Astrocyte of the cerebellum (primary cell): ENCODE measurements around the gene MYO7B.

ENCODE experiments used
- DNase-seq: peaks from one replicate; pipeline ENCODE4 v3.0.0-alpha.2; 2011; ENCODE audit warnings: low read depth
- H3K4me3 ChIP-seq: 2 replicates; pipeline ENCODE4 v1.5.1; 2011; ENCODE audit warnings: mild to moderate bottlenecking, low read depth, low read length, moderate library complexity
- CTCF ChIP-seq: IDR thresholded peaks from 2 replicates; pipeline ENCODE4 v1.5.1; 2012; ENCODE audit warnings: low read length, low read depth, moderate library complexity, mild to moderate bottlenecking; ENCODE audit errors: missing control alignments
- in situ Hi-C: cut with HindIII; loops from 2 replicates; pipeline ENCODE4 v1.10.0; 2017; ENCODE audit warnings: low sequenced_read_pairs

The MYO7B gene

GRCh38 chr2:127659408-127660290 is 124.2 kb downstream of the MYO7B start:
- DNase-seq = no peak
- in situ Hi-C loops = no loop called here
- no peak for TF ChIP-seq CTCF
- H3K4me3 ChIP-seq = no peak overlapping the region

DNA sequence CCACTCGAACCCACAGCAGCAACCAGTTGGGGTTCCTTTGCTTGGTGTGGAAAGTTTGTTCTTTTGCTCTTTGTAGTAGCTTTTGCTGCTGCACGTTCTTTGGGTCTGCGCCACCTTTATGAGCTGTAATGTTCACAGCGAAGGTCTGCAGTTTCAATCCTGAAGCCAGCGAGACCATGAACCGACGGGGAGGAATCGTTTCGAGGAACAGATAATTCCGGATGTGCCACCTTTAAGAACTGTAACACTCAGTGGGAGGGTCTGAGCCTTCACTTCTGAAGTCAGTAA is 124.8 kb downstream of the MYO7B start:
- DNase-seq = no peak
- no peak for TF ChIP-seq CTCF
- in situ Hi-C loops = no loop called here
- H3K4me3 ChIP-seq = no peak overlapping the region

GRCh38 chr2:127661072-127661649 is 125.7 kb downstream of the MYO7B start:
- in situ Hi-C loops = no loop called here
- H3K4me3 ChIP-seq = no peak overlapping the region
- no peak for DNase-seq
- no peak for TF ChIP-seq CTCF

- DNase-seq = no peak
- in situ Hi-C loops = no loop called here
- TF ChIP-seq CTCF = no peak
Measured at GRCh38 chr2:127661949-127662510, 126.5 kb downstream of the MYO7B start.

GRCh38 chr2:127662937-127663565 is 127.6 kb downstream of the MYO7B start:
- no peak overlapping the region for H3K4me3 ChIP-seq
- TF ChIP-seq CTCF = no peak
- in situ Hi-C loops = no loop called here
- DNase-seq = no peak

More at GRCh38 chr2:127661949-127662510, 126.5 kb downstream of the MYO7B start:
- no peak overlapping the region for H3K4me3 ChIP-seq

- no peak for DNase-seq
- no peak for TF ChIP-seq CTCF
- H3K4me3 ChIP-seq = no peak overlapping the region
- in situ Hi-C loops = no loop called here
Measured at GRCh38 chr2:127663566-127664064, 128.1 kb downstream of the MYO7B start.
